ENCODE results near the gene GPR171. TPM values are rescaled to one million over a fixed set of nuclear protein-coding genes. Genes with fewer than 3 reads are reported as not detected.

The GPR171 gene
- total RNA-seq, 4 donors from 2014 or later, result 0.57 to 6.5 (median 3.3) TPM

- TF ChIP-seq CTCF (IDR thresholded peaks at IDR 0.05; ENCODE audit: low read depth), result no peak
Observed at GRCh38 chr3:151191095-151191494, 11.9 kb downstream of the GPR171 start.

GRCh38 chr3:151183265-151183671 lies 19.7 kb downstream of the GPR171 start:
- no peak for TF ChIP-seq CTCF (IDR thresholded peaks at IDR 0.05; ENCODE audit: low read depth)

GRCh38 chr3:151182349-151183079 lies 20.5 kb downstream of the GPR171 start:
- no peak for TF ChIP-seq CTCF (IDR thresholded peaks at IDR 0.05; ENCODE audit: low read depth)

- no peak for TF ChIP-seq CTCF (IDR thresholded peaks at IDR 0.05; ENCODE audit: low read depth)
Observed at GRCh38 chr3:151178208-151178845, 24.7 kb downstream of the GPR171 start.

- no peak for TF ChIP-seq CTCF (IDR thresholded peaks at IDR 0.05; ENCODE audit: low read depth)
Observed at GRCh38 chr3:151175952-151176351, 27.1 kb downstream of the GPR171 start.

GRCh38 chr3:151174351-151174750 lies 28.7 kb downstream of the GPR171 start:
- no peak for TF ChIP-seq CTCF (IDR thresholded peaks at IDR 0.05; ENCODE audit: low read depth)

- no peak for TF ChIP-seq CTCF (IDR thresholded peaks at IDR 0.05; ENCODE audit: low read depth)
Observed at GRCh38 chr3:151171145-151171757, 31.8 kb downstream of the GPR171 start.

All from subcutaneous adipose tissue (tissue), 4 donors.